ENCODE data around the gene CNGA2. TPM values are rescaled to one million over a fixed set of nuclear protein-coding genes. Genes with fewer than 3 reads are reported as not detected.

Gene CNGA2
- polyA plus RNA-seq, 3 donors = not detected

DNA sequence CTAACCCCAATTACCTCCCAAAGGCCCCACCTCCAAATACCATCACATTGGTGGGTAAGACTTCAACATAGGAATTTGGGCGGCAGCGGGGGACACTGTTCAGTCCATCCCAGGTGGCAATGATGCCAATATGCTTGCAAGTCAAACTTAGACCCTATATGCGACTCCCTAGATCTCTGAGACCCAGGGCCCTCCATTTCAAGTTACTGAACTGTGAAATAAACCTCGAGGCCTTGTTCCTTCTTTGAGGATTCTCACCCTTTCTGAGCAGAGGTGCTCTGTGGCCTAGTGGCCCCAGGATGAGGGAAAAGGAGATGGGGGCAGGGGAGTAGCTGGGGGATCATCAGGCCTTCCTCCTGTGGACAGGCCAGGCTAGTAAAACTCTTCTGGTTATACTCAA lies 44.7 kb downstream of the CNGA2 start:
- 79 to 92% (median 85%) methylated on average over 4 of the region's 4 CpGs for WGBS, 3 donors
- H3K27ac ChIP-seq (ENCODE audit: low read depth, low read length) = no peak overlapping the region

DNA sequence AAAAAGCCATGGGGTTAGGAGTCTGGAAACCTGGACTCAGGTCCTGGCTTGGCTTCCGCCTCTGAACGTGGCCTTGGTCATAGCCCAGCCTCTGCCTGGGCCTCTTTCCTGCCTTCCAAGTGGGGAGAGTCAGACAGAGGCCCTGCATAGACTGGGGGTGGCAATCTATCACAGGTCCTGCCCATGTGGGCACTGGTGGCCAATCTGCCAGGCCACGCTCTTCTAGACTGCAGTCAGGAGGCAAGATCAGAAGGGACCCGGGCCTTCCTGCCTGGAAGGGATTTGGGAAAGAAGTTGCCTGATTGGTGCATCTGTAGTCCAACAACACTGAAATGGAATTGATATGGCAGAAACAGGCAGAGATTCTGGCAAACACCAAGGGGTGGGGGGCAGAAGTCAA lies 46.1 kb downstream of the CNGA2 start:
- no peak overlapping the region for H3K27ac ChIP-seq (ENCODE audit: low read depth, low read length)
- 89 to 94% (median 90%) methylated on average over 4 of the region's 4 CpGs for WGBS, 3 donors

DNA sequence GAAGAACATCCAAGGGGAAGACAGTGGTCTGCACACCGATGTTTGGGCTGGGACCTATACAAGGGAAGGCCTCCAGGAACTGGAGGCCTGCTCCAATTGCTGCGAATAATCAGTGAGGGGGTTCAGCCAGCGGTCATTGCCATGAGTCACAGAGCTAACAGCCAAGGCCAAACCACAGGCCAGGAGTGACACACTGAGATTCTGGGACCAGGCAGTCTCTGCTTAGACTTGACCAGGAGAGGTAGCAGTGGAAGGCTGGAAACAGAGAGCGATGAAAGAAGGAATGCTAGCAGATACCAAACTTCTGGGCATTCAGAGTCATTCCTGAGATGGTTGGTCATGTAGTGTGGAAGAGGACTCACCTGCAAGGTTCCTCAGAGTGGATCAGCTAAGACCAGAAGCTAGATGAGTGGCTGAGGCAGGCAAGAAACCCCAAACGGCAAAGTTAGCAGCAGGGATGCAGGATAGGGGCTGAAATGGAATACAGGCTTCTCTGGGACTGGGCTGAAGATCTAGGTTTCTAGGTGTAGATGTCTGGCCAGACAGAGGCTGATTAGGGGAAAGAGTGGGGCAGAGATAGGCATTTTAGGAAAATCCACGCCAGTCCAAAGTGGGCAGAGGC lies 54.7 kb downstream of the CNGA2 start:
- 55 to 86% (median 68%) methylated on average over 6 of the region's 6 CpGs for WGBS, 3 donors
- H3K27ac ChIP-seq (ENCODE audit: low read depth, low read length) = no peak overlapping the region

DNA sequence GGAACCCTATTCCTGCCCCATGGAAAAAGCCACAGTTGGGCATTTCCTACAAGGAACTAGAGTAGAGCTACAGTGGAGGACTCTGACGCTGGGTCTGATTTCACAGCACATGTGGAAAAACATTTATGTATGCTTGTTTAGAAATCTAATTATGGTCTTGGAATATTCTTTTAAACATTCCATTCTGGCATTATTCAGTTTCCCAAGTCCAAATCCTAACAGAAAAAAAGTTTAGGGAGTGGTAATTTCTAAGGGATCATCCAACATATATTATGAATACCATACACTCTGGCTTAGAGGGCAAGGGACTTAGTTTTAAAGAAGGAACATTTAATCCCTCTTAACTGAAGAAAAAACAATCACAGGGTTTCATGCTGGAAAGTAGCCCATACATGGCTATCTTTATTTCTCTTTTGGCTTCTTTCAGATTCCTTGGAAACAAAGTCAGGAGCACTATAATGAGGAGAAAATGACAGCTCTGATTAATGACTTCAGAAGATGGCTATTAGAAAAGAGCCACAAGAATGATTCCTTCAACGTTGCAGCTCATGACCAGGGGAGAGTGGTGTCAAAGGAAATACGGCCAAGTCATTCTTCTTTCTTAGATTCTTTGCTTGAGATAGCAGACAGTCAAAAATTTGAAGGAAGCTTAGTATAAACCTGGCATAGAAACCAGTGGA lies 56.1 kb downstream of the CNGA2 start:
- WGBS, 3 donors = 39 to 68% (median 54%) methylated on average over 3 of the region's 3 CpGs

DNA sequence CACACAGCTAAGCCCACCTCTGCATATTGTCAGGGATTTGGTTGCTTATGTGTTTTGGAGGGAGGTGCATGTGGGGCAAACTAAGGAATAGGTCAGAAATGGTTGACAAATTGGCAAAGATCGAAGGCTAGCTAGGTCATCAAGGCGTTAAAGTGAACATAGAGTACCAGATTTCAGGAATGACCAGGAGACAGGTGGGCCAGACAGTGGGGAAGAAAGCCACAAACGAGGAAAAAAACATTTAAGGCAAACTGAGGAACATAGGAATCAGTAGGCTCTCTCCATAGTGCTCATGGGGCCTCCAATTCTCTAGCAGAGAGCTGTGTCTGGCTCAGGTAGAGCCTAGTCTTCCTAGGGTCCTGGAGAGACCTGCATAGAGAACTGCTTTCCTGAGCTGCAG lies 57.4 kb downstream of the CNGA2 start:
- WGBS, 3 donors = 70 to 82% (median 74%) methylated on average over 3 of the region's 3 CpGs

More for the DNA sequence above, 56.1 kb downstream of the CNGA2 start:
- no peak overlapping the region for H3K27ac ChIP-seq (ENCODE audit: low read depth, low read length)

DNA sequence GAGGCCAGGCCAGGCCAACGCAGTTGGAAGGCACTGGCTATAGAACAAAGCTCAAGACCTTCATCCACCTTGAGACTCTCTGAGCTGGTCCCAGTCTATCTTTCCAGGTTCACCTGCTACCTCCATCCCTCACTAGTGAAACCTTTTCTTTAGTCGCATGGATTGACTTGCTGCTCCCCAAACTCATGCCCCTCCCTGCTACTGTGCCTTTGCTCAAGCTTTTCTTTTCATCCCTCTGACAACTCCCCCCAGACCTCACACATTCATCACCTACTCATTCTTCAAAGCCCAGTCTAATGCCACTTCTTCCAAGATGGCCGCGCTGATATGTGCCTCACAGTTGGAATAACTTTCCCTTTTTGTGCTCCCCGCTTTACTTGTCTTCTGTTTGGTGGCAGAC lies 58.0 kb downstream of the CNGA2 start:
- H3K27ac ChIP-seq (ENCODE audit: low read depth, low read length) = no peak overlapping the region
- 79 to 96% (median 95%) methylated on average over 5 of the region's 5 CpGs for WGBS, 3 donors

More for the DNA sequence above, 57.4 kb downstream of the CNGA2 start:
- H3K27ac ChIP-seq (ENCODE audit: low read depth, low read length) = no peak overlapping the region

DNA sequence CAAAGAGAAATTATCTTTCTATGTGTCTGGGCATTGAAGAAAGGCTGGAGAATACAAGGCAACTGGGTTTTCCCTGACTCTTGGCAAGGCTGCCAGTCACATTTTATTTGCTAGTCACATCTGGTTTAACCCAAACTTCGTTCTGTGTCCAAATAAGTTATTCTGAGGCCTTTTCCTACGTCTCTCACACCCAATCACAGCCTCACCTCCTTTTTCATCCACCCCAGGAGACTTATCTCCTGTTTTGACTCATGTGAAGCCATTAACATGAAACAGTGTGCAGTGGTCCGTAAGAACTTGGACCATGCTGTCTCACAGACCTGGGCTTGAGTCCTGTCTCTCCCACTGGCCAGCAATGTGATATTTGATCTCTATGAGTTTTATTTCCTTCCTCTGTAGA lies 59.3 kb downstream of the CNGA2 start:
- 53 to 74% (median 74%) methylated on average over 3 of the region's 3 CpGs for WGBS, 3 donors
- H3K27ac ChIP-seq (ENCODE audit: low read depth, low read length) = no peak overlapping the region

Other genes starting within 250 kb of the CNGA2 start
- not detected for gene PASD1, start 171.1 kb upstream of the CNGA2 start, polyA plus RNA-seq
- gene PRRG3, start 39.3 kb upstream of the CNGA2 start, polyA plus RNA-seq = under 1 TPM; 0.03 to 0.45 (median 0.07) TPM
- gene FATE1, start 18.7 kb upstream of the CNGA2 start, polyA plus RNA-seq = under 1 TPM in 1 of 3 donors, not detected in 2; 0.15 TPM
- not detected for gene MAGEA4, start 178.1 kb downstream of the CNGA2 start, polyA plus RNA-seq
- gene GABRE, start 239.9 kb downstream of the CNGA2 start, polyA plus RNA-seq = 100 to 1,000 TPM in 1 of 3 donors, 10 to 100 TPM in 1, 1 to 10 TPM in 1; 7.1 to 134 (median 34.2) TPM

All from adipose tissue (tissue), 3 donors.